OCI-LY1 (cell line): ENCODE measurements around the gene NSD1.

ENCODE experiments used
- H2AFZ ChIP-seq: fragments of 200-600 bp; sonication (generic), shearing (Covaris generic); 2 replicates; pipeline ENCODE4 v1.6.0; 2014; ENCODE audit warnings: antibody characterized with exemption, mild to moderate bottlenecking, low read length
- H3F3A ChIP-seq: fragments of 200-600 bp; sonication (generic), shearing (Covaris generic); 2 replicates; pipeline ENCODE4 v1.6.0; 2014; ENCODE audit warnings: mild to moderate bottlenecking, antibody characterized with exemption, low read length, moderate library complexity; ENCODE audit not compliant: insufficient read depth
- H3K27ac ChIP-seq: fragments of 200-600 bp; sonication (generic); 2 replicates; pipeline ENCODE4 v1.5.1; 2014; ENCODE audit warnings: low read length, mixed run types, mild to moderate bottlenecking, low read depth; ENCODE audit not compliant: poor library complexity, severe bottlenecking
- H3K27me3 ChIP-seq: fragments of 200-600 bp; sonication (generic); 2 replicates; pipeline ENCODE4 v1.6.0; 2014; ENCODE audit warnings: antibody characterized with exemption, mild to moderate bottlenecking, low read length, moderate library complexity; ENCODE audit not compliant: insufficient read depth
- H3K36me3 ChIP-seq: fragments of 200-600 bp; sonication (generic); 2 replicates; pipeline ENCODE4 v1.6.1; 2014; ENCODE audit warnings: mild to moderate bottlenecking, antibody characterized with exemption, low read length, moderate library complexity, mixed read lengths; ENCODE audit not compliant: insufficient read depth
- H3K4me1 ChIP-seq: fragments of 200-600 bp; sonication (generic); 2 replicates; pipeline ENCODE4 v1.5.1; 2014; ENCODE audit warnings: mild to moderate bottlenecking, low read length, moderate library complexity; ENCODE audit not compliant: insufficient read depth, severe bottlenecking
- H3K4me2 ChIP-seq: fragments of 200-600 bp; sonication (generic), shearing (Covaris generic); 2 replicates; pipeline ENCODE4 v1.6.1; 2014; ENCODE audit warnings: low read length
- H3K4me3 ChIP-seq: fragments of 200-600 bp; sonication (generic); 2 replicates; pipeline ENCODE4 v1.5.1; 2014; ENCODE audit warnings: low read length, low read depth, mild to moderate bottlenecking, mixed read lengths; ENCODE audit not compliant: poor library complexity, severe bottlenecking
- H3K79me2 ChIP-seq: fragments of 200-600 bp; shearing (Covaris generic); 2 replicates; pipeline ENCODE4 v1.6.1; 2016; ENCODE audit warnings: mixed run types, low read length, mixed read lengths; ENCODE audit not compliant: insufficient read depth
- H3K9ac ChIP-seq: fragments of 200-600 bp; sonication (generic), shearing (Covaris generic); 2 replicates; pipeline ENCODE4 v1.6.1; 2014; ENCODE audit warnings: mild to moderate bottlenecking, low read length, mixed read lengths
- H3K9me2 ChIP-seq: fragments of 200-600 bp; sonication (generic), shearing (Covaris generic); 2 replicates; pipeline ENCODE4 v1.6.1; 2014; ENCODE audit warnings: low read depth, mild to moderate bottlenecking, low read length, mixed read lengths
- H3K9me3 ChIP-seq: fragments of 200-600 bp; shearing (Covaris generic); 2 replicates; pipeline ENCODE4 v1.6.1; 2014; ENCODE audit warnings: low read length, mixed read lengths
- H4K20me1 ChIP-seq: fragments of 200-600 bp; sonication (generic), shearing (Covaris generic); 2 replicates; pipeline ENCODE4 v1.6.0; 2016; ENCODE audit warnings: mild to moderate bottlenecking, low read length; ENCODE audit not compliant: insufficient read depth
- CTCF ChIP-seq: fragments of 200-600 bp; sonication (generic), shearing (Covaris generic); IDR thresholded peaks from 2 replicates; pipeline ENCODE4 v1.5.1; 2017; ENCODE audit warnings: mild to moderate bottlenecking, antibody characterized with exemption, low read length, moderate library complexity, mixed read lengths
- EZH2 ChIP-seq: fragments of 200-600 bp; sonication (generic), shearing (Covaris generic); IDR thresholded peaks from 2 replicates; pipeline ENCODE4 v1.8.0; 2017; ENCODE audit warnings: borderline replicate concordance, mixed run types, mild to moderate bottlenecking, antibody characterized with exemption, low read length, moderate library complexity, mixed read lengths

The NSD1 gene

GRCh38 chr5:177288191-177288590 is 154.6 kb downstream of the NSD1 start:
- Histone ChIP-seq H3K4me1 (peaks cover 8% of the 10 kb centered on the region), H4K20me1 (no peaks in the 10 kb centered on the region), H2AFZ (no peak overlapping the region), H3K4me2 (no peak overlapping the region), H3F3A (no peaks in the 10 kb centered on the region), H3K9ac (no peak overlapping the region), H3K36me3 (peaks cover 82% of the 10 kb centered on the region), H3K4me3 (no peak overlapping the region), H3K9me2 (no peaks in the 10 kb centered on the region), H3K27ac (no peak overlapping the region), H3K79me2 (no peaks in the 10 kb centered on the region), H3K9me3 (no peaks in the 10 kb centered on the region), H3K27me3 (no peaks in the 10 kb centered on the region)
- no peak for TF ChIP-seq CTCF
- no peak for TF ChIP-seq EZH2

- Histone ChIP-seq H3K27ac (peak overlapping the region; percentile 43), H3K4me1 (peaks cover 12% of the 10 kb centered on the region), H3K36me3 (peaks cover 91% of the 10 kb centered on the region)
Observed at GRCh38 chr5:177290816-177291596, 157.4 kb downstream of the NSD1 start.

DNA sequence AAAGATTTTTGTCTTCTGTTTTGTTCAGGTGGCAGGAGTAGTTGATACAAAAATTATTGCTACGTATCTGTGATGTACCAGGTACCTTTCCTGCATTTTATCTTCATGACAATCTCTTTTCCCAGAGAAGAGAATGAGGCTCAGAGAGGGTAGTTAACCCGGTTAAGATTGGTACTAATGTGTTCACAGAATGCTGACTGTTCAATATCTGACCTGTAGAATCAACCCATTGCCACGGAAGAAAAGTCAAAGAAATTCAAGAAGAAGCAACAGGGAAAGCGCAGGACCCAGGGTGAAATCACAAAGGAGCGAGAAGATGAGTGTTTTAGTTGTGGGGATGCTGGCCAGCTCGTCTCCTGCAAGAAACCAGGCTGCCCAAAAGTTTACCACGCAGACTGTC is 158.2 kb downstream of the NSD1 start:
- Histone ChIP-seq H2AFZ (no peak overlapping the region), H3K27me3 (no peaks in the 10 kb centered on the region), H3K4me1 (peaks cover 19% of the 10 kb centered on the region), H4K20me1 (no peaks in the 10 kb centered on the region), H3K9ac (no peak overlapping the region), H3K36me3 (peaks cover 91% of the 10 kb centered on the region), H3K4me3 (no peak overlapping the region), H3K9me2 (no peaks in the 10 kb centered on the region), H3K27ac (no peak overlapping the region), H3K9me3 (no peaks in the 10 kb centered on the region), H3K4me2 (no peak overlapping the region), H3F3A (no peaks in the 10 kb centered on the region), H3K79me2 (no peaks in the 10 kb centered on the region)
- TF ChIP-seq CTCF = no peak
- TF ChIP-seq EZH2 = no peak

More at GRCh38 chr5:177290816-177291596, 157.4 kb downstream of the NSD1 start:
- Histone ChIP-seq H3K27me3 (no peaks in the 10 kb centered on the region), H3K4me3 (no peak overlapping the region), H3K9me2 (no peaks in the 10 kb centered on the region), H3K9me3 (no peaks in the 10 kb centered on the region), H3K4me2 (no peak overlapping the region), H2AFZ (no peak overlapping the region), H3K9ac (no peak overlapping the region), H3K79me2 (no peaks in the 10 kb centered on the region), H4K20me1 (no peaks in the 10 kb centered on the region), H3F3A (no peaks in the 10 kb centered on the region)
- TF ChIP-seq EZH2 = no peak
- no peak for TF ChIP-seq CTCF
